GM18498 (cell line): ENCODE results near the gene E2F2.

Source experiments
- ATAC-seq: cut with Tn5 transposase; IDR thresholded peaks from one replicate; pipeline ENCODE4 v1.9.1; 2021; ENCODE audit warnings: mild to moderate bottlenecking, moderate library complexity; ENCODE audit not compliant: unreplicated experiment

Gene E2F2, protein sequence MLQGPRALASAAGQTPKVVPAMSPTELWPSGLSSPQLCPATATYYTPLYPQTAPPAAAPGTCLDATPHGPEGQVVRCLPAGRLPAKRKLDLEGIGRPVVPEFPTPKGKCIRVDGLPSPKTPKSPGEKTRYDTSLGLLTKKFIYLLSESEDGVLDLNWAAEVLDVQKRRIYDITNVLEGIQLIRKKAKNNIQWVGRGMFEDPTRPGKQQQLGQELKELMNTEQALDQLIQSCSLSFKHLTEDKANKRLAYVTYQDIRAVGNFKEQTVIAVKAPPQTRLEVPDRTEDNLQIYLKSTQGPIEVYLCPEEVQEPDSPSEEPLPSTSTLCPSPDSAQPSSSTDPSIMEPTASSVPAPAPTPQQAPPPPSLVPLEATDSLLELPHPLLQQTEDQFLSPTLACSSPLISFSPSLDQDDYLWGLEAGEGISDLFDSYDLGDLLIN

DNA sequence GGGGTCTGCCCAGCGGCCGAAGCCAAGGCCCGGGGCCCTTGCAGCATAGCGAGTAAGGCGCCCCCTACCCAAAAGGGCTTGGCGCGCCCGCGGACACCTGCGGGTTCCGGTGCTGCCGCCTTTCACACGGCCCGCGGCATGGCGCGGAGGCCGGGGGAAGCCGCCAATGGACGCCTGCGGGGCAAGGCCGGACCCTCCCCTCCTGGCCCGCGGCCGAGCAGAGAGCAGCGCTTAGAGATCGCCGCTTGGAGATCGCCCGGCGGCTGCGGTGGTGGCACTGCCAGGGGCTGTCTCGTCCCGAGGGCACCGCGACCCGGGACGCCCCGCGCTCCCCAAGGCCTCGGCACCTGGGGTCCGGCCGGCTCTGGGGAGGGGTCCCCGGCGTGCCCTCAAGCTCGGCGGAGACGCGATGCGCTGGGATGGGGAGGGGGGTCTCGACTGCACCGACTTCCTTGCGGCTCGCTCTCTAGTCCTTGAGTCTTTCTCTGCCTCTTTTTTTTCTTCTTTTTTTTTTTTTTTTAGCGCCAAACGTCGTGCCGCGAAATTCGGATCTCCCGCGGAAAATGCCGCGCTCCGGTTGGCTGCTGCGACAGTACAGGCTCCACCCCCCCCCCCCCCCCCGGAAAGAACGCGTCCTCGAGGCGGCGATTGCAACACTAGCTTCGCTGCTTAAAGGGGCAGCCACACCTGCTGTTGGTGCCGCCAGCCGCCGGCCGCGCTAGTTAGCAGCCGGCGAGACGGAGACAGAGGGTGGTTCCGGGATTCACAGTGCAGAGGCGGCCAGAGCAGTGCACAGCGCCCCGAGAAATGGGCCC lies at the start of gene E2F2:
TSS of gene E2F2 (minus strand) at position 487 of the 815 bp plus-strand sequence. CDS start at position 47, 440 bp downstream.
- no peak for ATAC-seq

DNA sequence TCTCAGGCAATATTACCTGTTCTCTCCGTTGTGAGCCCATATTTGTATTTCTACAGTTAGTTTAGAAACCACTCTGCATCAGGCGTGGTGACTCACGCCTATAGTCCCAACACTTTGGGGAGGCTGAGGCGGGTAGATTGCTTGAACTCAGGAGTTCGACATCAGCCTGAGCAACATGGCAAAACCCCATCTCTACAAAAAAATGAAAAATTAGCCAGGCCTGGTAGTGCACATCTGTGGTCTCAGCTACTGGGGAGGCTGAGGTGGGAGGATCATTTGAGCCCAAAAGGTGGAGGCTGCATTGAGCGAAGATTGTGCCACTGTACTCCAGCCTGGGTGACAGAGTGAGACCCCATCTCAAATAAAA lies 47.9 kb upstream of the E2F2 start:
- ATAC-seq = no peak

DNA sequence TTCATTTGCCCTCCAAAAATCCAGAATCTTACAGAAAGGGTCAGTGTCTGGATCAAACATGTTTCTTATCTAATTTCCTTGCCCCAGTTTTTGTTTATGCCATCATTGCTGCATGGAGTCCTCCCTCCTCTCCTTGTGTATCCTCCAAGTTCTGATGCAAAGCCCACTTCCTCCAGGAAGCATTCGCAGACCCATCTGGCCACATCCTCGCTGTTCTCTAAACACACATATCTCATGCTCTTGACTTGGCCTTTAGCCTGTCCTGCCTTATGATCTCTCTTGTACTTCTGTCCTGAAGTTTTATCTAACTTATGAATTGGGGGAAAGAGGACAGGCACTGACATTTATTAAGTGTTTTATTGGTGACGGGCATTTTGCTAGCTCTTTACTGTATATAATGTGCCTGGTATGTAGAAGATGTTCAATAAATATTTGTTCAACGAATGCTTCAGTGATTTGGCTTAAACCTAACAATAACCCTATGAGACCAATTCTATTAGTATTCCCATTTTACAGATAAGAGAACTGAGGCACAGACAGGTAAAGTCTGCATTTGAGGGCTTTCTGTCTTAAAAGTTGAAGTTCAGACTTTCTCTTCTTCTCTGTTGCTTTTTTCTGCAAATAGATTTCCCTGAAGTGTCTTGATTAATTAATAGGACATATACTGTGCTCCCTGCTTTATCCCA lies 47.4 kb upstream of the E2F2 start:
- no peak for ATAC-seq

DNA sequence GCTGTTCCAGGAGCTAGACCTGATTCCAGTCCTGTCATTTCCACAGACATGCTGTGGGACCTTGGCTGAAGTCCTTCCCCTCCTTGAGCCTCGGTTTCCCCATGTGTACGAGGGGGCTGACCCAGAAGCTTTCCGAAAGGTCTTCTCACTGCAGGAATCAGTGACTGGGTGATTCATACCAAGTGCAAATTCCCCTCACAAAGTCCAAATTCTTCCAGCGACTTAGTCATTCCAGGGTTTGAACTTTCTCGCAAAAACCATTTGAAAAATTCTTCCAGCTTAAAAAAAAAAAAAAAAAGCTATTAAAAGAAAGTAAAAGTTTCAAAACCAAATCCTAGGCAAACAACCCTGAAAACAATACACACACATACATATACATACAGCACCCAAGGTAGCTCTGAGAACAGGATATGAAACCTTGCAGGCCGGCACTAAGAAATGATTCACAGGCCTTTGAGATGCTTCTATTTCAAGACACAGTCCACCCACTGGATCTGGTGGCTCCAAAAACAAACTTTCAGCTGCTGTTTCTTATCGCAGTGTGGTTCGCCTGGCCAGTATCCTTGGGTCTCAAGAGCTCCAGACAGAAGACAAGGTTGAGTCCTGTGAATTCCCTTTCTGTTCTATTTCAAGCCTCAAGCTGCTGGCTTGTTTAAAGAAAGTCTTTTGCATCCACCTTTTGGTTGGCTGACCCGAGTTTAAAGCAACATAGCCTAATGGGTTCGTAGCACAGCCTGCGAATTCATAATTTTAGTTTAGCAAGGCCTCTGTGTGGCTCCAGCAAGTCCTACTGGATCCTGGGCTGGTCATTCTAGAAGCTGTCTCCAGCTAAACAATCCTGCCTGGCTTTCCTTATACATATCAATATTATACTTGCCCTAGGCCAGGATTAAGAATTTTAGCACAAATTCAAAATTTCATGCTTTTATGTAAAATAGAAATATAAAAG lies 46.3 kb upstream of the E2F2 start:
- peak; percentile 87 for ATAC-seq

DNA sequence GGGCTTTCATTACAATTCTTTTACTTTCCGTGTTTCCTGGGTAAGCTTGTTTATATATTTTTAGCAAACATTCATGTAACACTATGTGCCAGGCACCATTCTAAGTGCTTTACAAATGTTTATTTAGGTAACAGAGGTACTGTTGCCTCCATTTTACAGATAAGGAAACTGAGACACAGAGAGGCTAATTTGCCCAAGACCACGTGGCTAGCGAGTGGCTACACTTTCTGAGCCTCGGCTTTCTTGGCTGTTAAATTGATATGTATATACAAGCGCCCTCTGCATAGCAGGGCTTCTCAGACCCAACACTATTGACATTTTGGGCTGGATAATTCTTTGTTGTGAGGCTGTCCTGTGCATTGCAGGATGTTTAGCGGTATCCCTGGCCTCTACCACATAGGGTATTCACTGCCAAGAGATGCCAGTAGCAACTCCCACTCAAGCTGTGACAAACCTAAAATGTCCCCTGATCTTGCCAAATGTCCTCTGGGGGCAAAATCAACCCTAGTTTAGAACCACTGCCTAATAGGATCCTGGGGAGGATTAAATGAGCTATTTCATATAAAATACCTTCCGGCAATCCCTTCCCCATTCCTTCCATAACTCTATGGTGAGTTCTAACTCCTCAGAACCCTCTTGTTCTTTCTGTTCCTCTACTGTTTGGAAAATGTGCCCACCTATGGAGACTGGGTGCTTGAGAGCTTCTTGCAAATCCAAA lies 45.5 kb upstream of the E2F2 start:
- ATAC-seq = no peak

DNA sequence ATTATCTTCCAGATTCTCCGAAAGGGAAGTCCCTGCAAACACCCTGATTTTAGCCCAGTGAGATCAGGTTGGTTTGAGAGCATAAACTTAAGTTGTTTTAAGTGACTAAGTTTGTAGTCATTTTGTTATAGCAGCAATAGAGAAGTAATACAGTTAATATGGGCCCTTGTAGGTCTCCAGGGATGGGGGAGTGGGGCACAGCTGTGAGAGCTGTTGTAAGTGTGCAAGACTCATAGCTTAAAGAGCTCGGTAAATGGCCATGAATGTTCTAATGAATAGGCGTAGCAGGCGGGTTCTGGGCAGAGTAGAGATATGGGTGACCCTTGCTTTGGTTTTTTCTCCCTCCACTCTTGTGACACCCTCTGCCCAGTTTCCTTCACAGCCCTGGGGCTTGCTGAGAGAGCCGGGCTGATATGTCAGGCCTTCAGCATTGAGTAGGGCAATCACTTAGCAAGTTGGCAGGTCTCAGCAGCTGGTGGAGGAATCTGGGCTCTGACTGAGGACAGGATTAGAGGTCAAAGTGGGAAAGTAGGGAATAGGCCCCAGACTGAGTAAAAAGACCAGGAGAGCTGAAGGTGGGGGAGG lies 44.3 kb upstream of the E2F2 start:
- ATAC-seq = no peak

DNA sequence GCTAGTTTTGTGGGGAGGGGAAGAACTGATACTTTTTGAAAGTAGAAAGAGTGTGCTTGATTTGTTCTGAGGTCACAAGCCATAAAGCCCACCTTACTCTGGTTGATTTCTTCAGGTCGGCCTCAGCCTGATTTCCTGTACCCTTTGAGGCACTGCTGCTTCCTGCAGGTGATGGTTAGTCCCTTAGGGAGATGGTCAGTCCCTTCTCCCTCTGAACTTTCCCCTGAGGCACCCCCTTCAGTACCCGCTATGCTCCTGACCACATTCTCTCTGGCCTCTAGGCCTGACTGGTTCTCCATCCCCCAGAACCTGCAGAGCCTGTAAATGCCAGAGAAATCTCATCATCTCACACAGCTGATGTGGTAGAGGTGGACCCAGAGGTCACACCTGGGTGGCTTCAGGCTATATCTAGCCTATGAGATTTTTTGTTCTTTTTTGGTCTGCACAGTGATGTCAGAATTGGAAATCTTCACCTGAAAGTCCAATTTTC lies 43.3 kb upstream of the E2F2 start:
- ATAC-seq = no peak

DNA sequence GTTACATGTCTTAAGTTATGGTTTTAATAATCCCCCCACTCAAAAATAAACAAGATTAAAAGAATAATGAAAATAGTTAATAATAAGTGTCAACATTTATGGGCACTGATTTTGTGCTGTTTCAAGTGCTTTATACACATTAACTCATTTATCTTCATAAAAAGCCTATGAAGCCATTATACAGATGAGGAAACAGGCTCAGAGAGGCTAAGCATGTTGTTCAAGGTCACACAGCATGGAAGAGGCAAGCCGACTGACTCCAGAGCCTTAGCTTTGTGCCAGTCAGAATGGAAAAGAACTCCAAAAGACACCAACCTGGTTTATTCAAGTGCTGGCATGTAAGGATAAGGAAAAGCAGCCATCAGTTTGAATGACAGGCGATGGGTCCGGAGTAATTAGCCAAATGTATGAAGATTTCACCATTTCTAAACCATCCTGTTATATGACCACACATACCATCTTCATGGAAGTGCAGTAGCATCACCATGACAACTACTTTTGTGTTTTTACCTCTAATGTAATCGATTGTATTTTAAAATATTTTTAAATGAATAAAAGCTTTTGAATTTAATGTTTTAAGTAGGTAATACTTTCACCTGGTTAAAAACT lies 42.6 kb upstream of the E2F2 start:
- ATAC-seq = no peak

DNA sequence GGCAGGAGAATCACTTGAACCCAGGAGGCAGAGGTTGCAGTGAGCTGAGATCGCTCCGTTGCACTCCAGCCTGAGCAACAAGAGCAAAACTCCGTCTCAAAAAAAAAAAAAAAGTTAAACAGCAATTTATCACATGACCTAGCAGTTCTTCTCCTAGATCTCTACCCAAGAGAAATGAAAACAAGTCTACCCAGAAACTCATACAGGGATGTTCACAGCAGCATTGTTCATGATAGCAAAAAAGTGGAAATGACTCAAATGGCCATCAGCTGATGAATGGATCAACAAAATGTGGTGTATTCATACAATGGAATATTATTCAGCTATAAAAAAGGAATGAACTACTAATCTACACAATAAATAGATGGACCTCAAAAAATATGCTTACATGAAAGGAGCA lies 40.4 kb upstream of the E2F2 start:
- ATAC-seq = no peak

DNA sequence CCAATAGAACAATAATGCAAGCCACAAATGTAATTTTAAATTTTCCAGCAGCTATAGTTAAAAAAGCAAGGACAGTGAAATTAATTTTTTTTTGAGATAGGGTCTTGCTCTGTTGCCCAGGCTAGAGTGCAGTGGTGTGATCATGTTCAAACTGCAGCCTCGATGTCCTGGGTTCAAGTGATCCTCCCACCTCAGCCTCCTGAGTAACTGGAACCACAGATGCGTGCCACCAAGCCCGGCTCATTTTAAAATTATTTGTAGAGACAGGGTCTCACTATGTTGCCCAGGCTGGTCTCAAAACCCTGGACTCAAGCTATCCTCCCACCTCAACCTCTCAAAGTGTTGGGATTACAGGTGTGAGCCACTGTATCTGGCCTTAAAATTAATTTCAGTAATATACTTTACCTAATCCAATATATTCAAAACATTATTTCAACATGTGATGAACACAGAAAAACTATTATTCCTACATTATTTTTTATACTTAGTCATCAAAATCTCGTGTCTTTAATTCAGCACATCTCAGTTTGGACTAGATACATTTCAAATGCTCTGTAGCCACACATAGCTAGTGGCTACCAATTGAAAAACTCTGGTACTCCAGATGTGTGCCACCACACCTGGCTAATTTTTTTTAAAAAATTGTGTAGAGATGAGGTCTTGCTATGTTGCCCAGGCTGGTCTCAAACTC lies 39.1 kb upstream of the E2F2 start:
- no peak for ATAC-seq

DNA sequence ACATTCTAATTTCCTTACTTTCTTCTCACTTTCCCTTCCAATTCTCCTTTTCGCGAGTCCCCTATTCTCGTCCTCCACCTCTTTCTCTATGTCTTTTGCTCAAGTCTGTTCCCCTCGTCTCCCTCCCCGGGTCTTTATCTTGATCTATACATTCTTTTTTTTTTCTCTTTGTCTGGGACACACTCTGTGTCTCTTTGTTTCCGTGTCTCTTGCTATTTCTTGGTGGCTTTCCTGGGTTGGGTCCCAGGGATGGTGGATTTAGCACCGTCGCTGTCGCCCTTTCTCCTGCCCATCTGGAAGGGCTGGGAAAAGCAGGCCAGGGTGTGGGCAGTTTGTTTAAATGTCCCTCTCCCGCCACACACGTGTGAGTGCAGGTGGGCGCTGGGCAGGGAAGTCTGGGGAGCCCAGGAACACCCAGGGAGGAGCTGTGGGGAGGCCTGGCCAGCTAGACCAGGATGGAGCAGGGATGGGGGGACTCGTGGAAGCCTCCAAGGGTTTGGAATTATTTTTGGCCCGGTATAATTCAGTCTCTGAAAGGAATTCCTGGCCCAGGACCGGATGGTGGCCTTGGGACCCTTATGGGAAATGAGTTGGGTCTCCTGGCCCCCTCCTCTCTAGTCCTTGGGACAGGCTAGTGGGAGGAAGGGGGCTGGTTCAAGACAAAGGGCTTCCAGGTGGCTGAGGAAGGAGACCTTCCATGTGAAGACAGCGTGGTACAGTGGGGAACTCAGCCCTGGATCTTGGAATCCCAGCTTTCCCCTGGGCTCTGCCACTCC lies 37.8 kb upstream of the E2F2 start:
- no peak for ATAC-seq

DNA sequence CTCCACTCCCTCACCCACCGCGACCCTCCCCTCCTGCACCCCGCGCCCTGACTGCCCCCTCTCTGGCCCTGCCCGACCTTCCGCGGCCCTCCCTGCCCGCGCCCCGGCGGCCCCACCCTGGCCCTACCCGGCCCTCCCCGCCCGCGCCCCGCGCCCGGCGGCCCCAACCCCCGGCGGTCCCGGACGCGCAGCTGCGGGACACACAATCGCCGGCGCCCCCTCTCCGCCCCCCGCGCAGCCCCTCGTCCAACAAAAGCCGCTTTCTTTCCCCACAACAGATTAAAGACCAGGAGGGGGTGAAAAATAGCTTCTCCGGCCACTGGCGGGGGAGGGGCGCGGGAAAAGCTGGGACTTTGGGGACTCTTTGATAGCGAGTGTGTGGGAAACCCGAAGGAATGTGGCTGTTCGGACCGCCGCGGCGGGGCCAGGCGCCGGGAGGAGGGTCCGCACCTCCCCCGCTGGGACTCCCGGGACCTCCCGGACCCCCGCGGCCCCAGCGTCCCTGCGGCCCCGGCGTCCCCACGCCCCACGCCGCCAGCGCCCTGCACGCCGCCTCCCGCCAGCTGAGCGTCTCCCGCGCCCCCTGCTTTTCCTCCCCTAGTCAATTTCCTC lies 37.1 kb upstream of the E2F2 start:
- no peak for ATAC-seq

DNA sequence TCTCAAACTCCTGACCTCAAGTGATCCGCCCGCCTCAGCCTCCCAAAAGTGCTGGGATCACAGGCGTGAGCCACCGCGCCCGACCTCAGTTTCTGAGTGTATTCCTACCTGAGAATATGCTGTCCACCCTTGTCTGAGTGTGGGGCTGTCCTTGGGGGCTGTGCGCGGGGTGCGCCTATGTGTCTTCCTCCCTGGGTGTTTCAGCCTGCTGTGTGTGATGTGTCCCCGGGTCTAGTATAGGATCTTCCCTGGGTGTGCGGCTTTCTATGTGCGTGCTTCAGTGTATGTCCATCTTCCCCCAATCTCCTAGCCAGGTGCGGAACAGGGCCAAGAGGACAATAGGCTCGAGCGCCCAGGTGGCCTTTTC lies 36.6 kb upstream of the E2F2 start:
- no peak for ATAC-seq

DNA sequence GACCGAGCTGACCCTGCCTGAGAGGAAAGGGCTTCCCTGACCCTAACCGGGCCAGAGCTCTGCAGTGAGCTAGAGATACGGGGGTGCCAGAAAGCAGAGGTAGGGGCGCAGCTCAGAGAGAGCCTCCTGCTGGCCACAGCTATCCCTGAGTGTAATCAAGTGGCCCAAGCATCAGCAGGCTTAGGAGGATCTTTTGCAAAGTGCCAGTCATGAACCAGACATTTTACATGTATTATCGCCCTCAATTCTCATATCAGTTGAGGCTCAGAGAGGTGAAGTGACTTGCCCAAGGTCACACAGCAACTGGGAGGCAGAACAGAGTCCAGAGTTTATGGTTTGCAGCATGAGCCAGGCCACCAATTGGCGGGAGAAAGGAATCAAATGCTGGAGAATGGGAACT lies 35.3 kb upstream of the E2F2 start:
- no peak for ATAC-seq

DNA sequence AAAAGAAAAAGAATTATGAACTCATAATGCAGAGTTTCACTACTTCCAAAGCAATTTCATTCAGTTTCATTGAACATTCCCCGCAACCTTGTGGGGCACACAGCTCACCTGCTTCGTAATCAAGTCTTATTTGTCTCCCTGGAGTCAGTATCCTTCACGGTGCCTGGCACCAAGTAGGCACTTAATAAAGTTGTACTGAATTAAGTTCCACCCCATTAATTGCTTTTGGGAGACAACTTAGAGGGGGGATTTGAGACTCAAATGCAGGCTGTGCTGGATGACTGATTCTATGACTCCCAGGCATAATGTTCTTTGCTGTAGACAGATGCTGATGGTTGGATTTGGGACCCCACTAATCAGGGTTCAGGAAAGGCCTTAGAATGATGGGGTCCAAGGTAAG lies 34.7 kb upstream of the E2F2 start:
- no peak for ATAC-seq

DNA sequence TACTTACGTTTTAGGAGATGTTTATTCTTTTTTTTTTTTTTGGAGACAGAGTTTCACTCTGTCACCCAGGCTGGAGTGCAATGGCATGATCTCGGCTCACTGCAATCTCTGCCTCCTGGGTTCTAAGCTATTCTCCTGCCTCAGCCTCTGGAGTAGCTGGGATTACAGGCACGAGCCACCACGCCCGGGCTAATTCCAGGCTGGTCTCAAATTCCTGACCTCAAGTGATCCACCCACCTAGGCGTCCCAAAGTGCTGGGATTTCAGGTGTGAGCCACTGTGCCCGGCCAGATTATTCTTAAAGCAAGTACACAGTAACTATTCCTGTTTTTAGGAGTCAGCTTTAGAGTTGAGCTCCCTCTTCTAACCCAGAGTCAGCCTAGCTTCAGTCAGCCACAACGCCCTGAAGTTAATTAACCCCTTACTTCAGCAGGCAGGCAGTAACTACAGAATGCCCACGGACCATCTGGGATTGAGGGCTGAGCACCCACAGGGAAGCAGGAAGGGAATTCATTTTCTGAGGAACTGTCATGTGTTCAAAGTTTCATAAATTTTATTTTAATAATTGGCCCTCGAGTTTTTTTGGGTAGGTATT lies 33.6 kb upstream of the E2F2 start:
- no peak for ATAC-seq
